Nephron (organoid): ENCODE results near the gene LMTK3.

Source experiments
- H3K27ac Mint-ChIP-seq, 3 experiments: 2 replicates each; pipeline ENCODE4 v1.8.0; 2020; ENCODE audit warnings: mixed read lengths in 3 of 3, mild to moderate bottlenecking in 2 of 3, moderate library complexity in 1 of 3
- H3K27me3 Mint-ChIP-seq: 2 replicates; pipeline ENCODE4 v1.8.0; 2021; ENCODE audit warnings: low read depth, mild to moderate bottlenecking, moderate library complexity, mixed read lengths
- H3K36me3 Mint-ChIP-seq: 2 replicates; pipeline ENCODE4 v1.8.0; 2020; ENCODE audit warnings: low read depth, mixed read lengths
- H3K4me1 Mint-ChIP-seq: 2 replicates; pipeline ENCODE4 v1.8.0; 2020; ENCODE audit warnings: mixed read lengths
- H3K4me3 Mint-ChIP-seq, 3 experiments: 2 replicates each; pipeline ENCODE4 v1.8.0; 2020; ENCODE audit warnings: mild to moderate bottlenecking in 3 of 3, mixed read lengths in 3 of 3, moderate library complexity in 2 of 3
- H3K9me3 Mint-ChIP-seq: 2 replicates; pipeline ENCODE4 v1.8.0; 2020; ENCODE audit warnings: mixed read lengths
- CTCF ChIP-seq, 3 experiments: fragments of 200-600 bp; sonication (generic); IDR thresholded peaks; one replicate each; pipeline ENCODE4 v1.5.0; 2021; ENCODE audit warnings: antibody characterized with exemption in 3 of 3; ENCODE audit not compliant: unreplicated experiment in 3 of 3

The LMTK3 gene

GRCh38 chr19:48477067-48477685, 34.5 kb downstream of the LMTK3 start:
- peaks cover 5% of the 10 kb centered on the region for H3K4me1 Mint-ChIP-seq
- peaks cover 63% of the 10 kb centered on the region for H3K36me3 Mint-ChIP-seq
- no peak overlapping the region for H3K4me3 Mint-ChIP-seq
- no peak overlapping the region for H3K27ac Mint-ChIP-seq
- no peaks in the 10 kb centered on the region for H3K9me3 Mint-ChIP-seq
- no peak for TF ChIP-seq CTCF (IDR thresholded peaks at IDR 0.05; ENCODE audit: unreplicated experiment in 3 of 3)
- no peaks in the 10 kb centered on the region for H3K27me3 Mint-ChIP-seq

- no peaks in the 10 kb centered on the region for H3K9me3 Mint-ChIP-seq
- H3K4me3 Mint-ChIP-seq: no peak overlapping the region
- no peak for TF ChIP-seq CTCF (IDR thresholded peaks at IDR 0.05; ENCODE audit: unreplicated experiment in 3 of 3)
- no peak overlapping the region for H3K27ac Mint-ChIP-seq
- peaks cover 63% of the 10 kb centered on the region for H3K36me3 Mint-ChIP-seq
- no peaks in the 10 kb centered on the region for H3K4me1 Mint-ChIP-seq
- no peaks in the 10 kb centered on the region for H3K27me3 Mint-ChIP-seq
Measured at GRCh38 chr19:48476176-48476575, 35.5 kb downstream of the LMTK3 start.

- Mint-ChIP-seq H3K27me3 (no peaks in the 10 kb centered on the region), H3K36me3 (peaks cover 64% of the 10 kb centered on the region), H3K27ac (no peak overlapping the region), H3K4me1 (peaks cover 4% of the 10 kb centered on the region), H3K4me3 (no peak overlapping the region), H3K9me3 (no peaks in the 10 kb centered on the region)
- TF ChIP-seq CTCF (IDR thresholded peaks at IDR 0.05; ENCODE audit: unreplicated experiment in 3 of 3): no peak
Measured at GRCh38 chr19:48475369-48476068, 36.1 kb downstream of the LMTK3 start.

- no peaks in the 10 kb centered on the region for H3K9me3 Mint-ChIP-seq
- H3K27me3 Mint-ChIP-seq: no peaks in the 10 kb centered on the region
- no peak for TF ChIP-seq CTCF (IDR thresholded peaks at IDR 0.05; ENCODE audit: unreplicated experiment in 3 of 3)
- H3K36me3 Mint-ChIP-seq: peaks cover 64% of the 10 kb centered on the region
- peaks cover 4% of the 10 kb centered on the region for H3K4me1 Mint-ChIP-seq
- H3K4me3 Mint-ChIP-seq: peak overlapping the region; percentile 60 to 77 (median 72)
- no peak overlapping the region for H3K27ac Mint-ChIP-seq
Measured at GRCh38 chr19:48474084-48474592, 37.5 kb downstream of the LMTK3 start.

GRCh38 chr19:48473161-48473966, 38.3 kb downstream of the LMTK3 start:
- H3K4me3 Mint-ChIP-seq: peak overlapping the region in 2 of 3 experiments; percentile 43 to 68
- peak overlapping the region in 1 of 3 experiments; percentile 56 for H3K27ac Mint-ChIP-seq
- H3K9me3 Mint-ChIP-seq: no peaks in the 10 kb centered on the region
- H3K27me3 Mint-ChIP-seq: no peaks in the 10 kb centered on the region
- peaks cover 7% of the 10 kb centered on the region for H3K4me1 Mint-ChIP-seq
- TF ChIP-seq CTCF (IDR thresholded peaks at IDR 0.05; ENCODE audit: unreplicated experiment in 3 of 3): no peak
- peaks cover 64% of the 10 kb centered on the region for H3K36me3 Mint-ChIP-seq
